ENCODE results near the gene KIR2DL1.
"Not testable (repeated sequence)": the region's sequence is repeated elsewhere in the genome, so short reads cannot be mapped to it uniquely, and the experiment has no call there.

KIR2DL1 gene
- 0 to 0.16 (median 0) reads per million in 18 experiments for total RNA-seq

DNA sequence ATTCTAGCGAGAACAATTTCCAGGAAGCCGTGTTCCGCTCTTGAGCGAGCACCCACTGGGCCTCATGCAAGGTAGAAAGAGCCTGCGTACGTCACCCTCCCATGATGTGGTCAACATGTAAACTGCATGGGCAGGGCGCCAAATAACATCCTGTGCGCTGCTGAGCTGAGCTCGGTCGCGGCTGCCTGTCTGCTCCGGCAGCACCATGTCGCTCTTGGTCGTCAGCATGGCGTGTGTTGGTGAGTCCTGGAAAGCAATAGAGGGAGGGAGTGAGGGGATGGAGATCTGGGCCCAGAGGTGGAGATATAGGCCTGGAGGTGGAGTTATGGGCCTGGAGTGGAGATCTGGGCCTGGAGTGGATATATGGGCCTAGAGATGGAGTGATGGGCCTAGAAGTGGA, at the start of gene KIR2DL1:
TSS of gene KIR2DL1 (plus strand) at position 148 of the 400 bp plus-strand sequence. CDS start at position 206, 58 bp downstream.
- not testable (repeated sequence) for DNase-seq

DNA sequence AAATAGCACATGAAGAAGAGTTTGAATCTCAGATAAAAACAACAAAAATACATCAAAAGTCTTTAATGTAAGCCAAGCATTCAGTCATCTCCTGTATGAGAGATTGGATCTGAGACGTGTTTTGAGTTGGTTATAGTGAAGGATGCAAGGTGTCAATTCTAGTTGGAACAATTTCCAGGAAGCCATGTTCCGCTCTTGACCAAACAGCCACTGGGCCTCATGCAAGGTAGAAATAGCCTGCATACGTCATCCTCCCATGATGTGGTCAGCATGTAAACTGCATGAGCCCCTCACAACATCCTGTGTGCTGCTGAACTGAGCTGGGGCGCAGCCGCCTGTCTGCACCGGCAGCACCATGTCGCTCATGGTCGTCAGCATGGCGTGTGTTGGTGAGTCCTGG, 45.5 kb upstream of the KIR2DL1 start, which contains the start of gene KIR3DL3:
TSS of gene KIR3DL3 (plus strand) at position 301 of the 400 bp plus-strand sequence. CDS start at position 356, 55 bp downstream.
- no peak for DNase-seq

DNA sequence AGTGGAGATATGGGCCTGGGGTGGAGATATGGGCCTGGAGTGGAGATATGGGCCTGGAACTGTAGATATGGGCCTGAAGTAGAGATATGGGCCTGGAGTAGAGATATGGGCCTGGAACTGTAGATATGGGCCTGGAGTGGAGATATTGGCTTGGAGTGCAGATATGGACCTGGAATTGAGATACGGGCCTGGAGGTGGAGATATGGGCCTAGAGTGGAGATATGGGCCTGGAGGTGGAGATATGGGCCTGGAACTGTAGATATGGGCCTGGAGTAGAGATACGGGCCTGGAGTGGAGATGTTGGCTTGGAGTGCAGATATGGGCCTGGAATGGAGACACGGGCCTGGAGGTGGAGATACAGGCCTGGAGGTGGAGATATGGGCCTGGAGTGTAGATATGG, 44.9 kb upstream of the KIR2DL1 start:
- no peak for DNase-seq

GRCh38 chr19:54725321-54725720, 44.3 kb upstream of the KIR2DL1 start:
- DNase-seq, result no peak

GRCh38 chr19:54727562-54727961, 42.0 kb upstream of the KIR2DL1 start:
- DNase-seq, result no peak

DNA sequence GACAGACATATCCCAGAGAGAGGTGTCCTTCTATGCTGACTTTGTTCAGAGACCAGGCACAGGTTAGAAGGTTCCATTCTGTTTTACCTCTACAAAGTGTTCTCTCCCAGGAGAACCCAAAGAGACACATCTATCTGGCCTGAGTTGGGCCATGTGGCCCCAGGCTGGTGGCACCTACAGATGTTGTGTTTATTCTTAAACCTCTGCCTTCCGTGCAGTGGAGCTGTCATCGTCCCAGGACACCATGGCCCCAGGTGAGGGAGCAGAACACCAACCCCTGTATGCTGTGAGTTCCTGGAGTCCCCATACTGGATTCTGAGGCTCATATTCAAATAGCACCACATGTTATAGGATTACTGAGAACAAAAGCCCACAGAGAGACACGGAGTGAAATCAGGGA, 41.4 kb upstream of the KIR2DL1 start:
- no peak for DNase-seq

GRCh38 chr19:54729416-54730188, 40.0 kb upstream of the KIR2DL1 start:
- no peak for DNase-seq

DNA sequence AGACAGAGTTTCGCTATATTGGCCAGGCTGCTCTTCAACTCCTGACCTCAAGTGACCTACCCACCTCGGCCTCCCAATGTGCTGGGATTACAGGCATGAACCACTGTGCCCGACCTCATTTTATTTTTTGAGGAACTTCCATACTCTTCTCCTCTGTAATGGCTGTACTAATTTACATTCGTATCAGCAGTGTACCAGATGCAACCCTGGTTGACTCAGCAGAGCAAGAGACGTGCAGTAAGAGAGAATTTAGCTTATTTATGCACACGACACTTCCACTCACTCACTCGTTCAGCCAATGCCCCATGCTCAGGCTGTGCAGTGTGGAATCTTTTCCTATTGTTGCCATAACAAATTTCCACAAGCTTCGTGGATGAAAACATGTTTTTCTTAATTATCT, 38.4 kb upstream of the KIR2DL1 start:
- peak in 1 of 2 donors; percentile 14 for DNase-seq

DNA sequence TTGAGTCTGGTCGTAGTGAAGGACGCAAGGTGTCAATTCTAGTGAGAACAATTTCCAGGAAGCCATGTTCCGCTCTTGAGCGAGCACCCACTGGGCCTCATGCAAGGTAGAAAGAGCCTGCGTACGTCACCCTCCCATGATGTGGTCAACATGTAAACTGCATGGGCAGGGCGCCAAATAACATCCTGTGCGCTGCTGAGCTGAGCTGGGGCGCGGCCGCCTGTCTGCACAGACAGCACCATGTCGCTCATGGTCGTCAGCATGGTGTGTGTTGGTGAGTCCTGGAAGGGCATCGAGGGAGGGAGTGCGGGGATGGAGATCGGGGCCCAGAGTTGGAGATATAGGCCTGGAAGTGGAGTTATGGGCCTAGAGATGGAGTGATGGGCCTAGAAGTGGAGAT, 31.3 kb upstream of the KIR2DL1 start, which contains the start of gene KIR2DL3:
TSS of gene KIR2DL3 (plus strand) at position 208 of the 400 bp plus-strand sequence. CDS start at position 241, 33 bp downstream.
- not testable (repeated sequence) for DNase-seq

DNA sequence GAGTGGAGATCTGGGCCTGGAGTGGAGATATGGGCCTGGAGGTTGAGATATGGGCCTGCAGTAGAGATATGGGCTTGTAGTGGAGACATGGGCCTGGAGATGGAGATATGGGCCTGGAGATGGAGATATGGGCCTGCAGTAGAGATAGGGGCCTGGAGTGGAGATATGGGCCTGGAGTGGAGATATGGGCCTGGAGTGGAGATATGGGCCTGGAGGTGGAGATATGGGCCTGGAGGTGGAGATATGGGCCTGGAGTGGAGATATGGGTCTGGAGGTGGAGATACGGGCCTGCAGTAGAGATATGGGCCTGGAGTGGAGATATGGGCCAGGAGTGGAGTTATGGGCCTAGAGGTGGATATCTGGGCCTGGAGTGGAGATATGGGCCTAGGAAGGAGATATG, 30.9 kb upstream of the KIR2DL1 start:
- DNase-seq, result no peak

GRCh38 chr19:54739587-54740497, 29.8 kb upstream of the KIR2DL1 start:
- no peak for DNase-seq

DNA sequence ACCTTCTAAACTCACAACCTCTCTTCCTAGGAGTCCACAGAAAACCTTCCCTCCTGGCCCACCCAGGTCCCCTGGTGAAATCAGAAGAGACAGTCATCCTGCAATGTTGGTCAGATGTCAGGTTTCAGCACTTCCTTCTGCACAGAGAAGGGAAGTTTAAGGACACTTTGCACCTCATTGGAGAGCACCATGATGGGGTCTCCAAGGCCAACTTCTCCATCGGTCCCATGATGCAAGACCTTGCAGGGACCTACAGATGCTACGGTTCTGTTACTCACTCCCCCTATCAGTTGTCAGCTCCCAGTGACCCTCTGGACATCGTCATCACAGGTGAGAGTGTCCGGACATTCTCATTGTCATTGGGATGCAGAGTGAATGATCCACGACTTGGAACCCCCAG, 27.6 kb upstream of the KIR2DL1 start:
- DNase-seq, result peak; percentile 14 to 23

DNA sequence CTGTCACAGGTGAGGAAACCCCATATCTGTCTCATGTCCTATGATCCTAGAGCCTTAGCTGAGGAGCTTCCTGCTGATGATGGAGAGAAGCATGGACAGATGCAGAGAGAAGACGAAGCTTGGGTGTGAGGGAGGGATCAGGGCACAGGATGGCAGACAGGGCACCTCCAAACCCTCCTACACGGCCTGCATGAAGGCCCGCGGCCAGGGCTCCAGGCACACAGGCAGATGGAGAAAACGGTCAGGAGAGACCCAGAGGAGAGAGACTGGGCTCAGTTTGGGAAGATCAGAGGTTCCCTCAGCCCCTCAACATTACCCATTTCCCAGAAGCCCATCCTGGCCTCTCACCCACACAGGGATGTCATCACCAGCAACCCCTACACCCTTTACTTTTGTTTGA, 25.5 kb upstream of the KIR2DL1 start:
- not testable (repeated sequence) for DNase-seq

DNA sequence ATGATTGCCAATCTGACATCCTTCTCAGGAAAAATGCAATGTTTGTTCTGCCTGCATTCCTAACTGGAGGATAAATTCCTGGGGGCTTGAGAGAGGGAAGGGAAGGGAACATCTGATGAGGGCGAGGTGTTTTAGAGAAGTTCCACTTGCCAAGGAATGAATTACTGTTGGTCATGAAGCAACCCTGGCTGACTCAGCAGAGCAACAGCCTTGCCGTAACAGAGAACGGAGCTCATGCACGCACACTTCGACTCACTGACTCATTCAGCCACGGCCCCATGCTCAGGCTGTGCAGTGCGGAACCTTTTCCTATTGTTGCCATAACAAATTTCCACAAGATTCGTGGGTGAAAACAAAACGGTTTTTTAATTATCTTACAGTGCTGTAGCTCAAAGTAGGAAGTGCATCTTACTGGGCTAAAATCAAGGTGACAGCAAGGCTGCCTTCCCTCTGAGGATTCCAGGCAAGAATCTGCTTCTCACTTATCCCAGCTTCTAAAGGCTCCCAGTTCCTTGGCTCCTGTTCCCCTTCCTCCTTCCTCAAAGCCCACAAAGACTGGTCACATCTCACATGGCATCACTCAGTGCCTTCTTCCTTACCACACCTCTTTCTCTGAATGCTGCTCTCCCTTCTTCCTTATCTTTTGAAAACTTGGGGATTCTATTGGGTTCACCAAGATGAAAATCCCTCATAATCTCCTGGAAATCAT, 21.8 kb upstream of the KIR2DL1 start:
- peak; percentile 91 to 94 for DNase-seq

DNA sequence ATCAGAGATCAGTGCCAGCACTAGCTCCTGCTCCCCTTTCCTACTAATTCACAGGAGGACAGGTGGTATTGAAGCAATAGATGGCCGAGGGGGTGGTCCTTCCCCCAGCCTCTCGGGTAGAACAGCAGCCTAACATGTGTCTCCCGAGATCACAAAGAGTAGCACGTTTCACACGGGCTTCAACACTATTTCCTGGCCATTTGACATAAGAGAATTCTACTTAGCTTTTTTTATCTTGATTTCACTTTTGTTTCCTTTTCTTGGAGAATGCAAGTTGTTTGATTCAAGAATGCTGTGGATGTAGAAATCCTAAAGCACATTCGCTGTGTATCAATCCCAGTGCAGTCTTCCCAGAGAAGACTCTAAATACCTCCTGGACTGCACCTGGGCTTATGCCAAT, 19.3 kb upstream of the KIR2DL1 start:
- peak; percentile 41 to 49 for DNase-seq

GRCh38 chr19:54756204-54757110, 13.1 kb upstream of the KIR2DL1 start:
- not testable (repeated sequence) for DNase-seq

DNA sequence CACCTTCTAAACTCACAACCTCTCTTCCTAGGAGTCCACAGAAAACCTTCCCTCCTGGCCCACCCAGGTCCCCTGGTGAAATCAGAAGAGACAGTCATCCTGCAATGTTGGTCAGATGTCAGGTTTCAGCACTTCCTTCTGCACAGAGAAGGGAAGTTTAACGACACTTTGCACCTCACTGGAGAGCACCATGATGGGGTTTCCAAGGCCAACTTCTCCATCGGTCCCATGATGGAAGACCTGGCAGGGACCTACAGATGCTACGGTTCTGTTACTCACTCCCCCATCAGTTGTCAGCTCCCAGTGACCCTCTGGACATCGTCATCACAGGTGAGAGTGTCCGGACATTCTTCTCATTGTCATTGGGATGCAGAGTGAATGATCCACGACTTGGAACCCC, 11.0 kb upstream of the KIR2DL1 start:
- not testable (repeated sequence) for DNase-seq

DNA sequence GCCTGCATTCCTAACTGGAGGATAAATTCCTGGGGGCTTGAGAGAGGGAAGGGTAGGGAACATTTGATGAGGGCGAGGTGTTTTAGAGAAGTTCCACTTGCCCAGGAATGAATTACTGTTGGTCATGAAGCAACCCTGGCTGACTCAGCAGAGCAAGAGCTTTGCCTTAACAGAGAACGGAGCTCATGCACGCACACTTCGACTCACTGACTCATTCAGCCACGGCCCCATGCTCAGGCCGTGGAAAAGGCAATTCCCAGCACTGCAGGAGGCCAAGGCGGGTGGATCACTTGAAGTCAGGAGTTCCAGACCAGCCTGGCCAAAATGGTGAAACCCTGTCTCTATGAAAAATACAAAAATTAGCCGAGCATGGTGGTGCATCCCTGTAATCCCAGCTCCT, 5.4 kb upstream of the KIR2DL1 start:
- peak; percentile 69 to 75 for DNase-seq

DNA sequence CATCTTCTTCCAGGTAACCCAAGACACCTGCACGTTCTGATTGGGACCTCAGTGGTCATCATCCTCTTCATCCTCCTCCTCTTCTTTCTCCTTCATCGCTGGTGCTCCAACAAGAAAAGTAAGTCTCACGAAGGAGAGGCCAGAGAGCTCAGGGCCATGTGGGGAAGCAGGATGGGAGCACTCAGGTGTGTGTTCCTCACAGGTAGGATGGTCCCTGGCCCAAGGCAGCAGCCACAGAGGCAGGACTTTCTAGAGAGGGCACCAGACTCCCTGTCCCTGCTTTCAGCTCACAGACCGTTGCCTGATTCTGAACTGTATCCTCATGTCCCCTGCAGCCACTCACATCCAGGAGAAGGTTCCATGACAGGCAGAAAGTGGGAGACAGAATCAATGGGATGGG, 3.1 kb upstream of the KIR2DL1 start:
- DNase-seq, result not testable (repeated sequence)

DNA sequence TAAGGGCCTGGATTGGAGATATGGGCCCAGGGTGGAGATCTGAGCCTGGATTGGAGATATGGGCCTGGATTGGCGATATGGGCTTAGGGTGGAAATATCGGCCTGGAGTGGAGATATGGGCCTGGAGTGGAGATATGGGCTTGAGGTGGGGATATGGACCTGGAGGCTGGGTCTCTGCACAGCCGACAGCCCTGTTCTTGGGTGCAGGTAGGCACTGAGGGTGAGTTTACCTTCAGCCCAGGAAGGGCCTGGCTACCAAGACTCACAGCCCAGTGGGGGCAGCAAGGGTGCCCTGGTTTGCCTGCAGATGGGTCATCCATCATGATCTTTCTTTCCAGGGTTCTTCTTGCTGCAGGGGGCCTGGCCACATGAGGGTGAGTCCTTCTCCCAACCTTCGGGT, 918 bp downstream of the KIR2DL1 start:
- not testable (repeated sequence) for DNase-seq
